Duodenal mucosa (tissue), 2 donors: ENCODE results near the gene NBPF11.
"Not testable (repeated sequence)": the region's sequence is repeated elsewhere in the genome, so short reads cannot be mapped to it uniquely, and the experiment has no call there.

ENCODE experiments used
- H3K27ac ChIP-seq: one replicate; pipeline ENCODE4 v1.7.0; 2013; ENCODE audit warnings: low read depth, low read length
- H3K27me3 ChIP-seq, 2 donors: one replicate each; pipeline ENCODE4 v1.7.0; 2013; ENCODE audit warnings: low read length in 2 of 2, control low read depth in 1 of 2; ENCODE audit not compliant: insufficient read depth in 2 of 2, control insufficient read depth in 1 of 2
- H3K36me3 ChIP-seq, 2 donors: one replicate each; pipeline ENCODE4 v1.7.0; 2013; ENCODE audit warnings: low read length in 2 of 2, control low read depth in 1 of 2; ENCODE audit not compliant: insufficient read depth in 2 of 2, control insufficient read depth in 1 of 2
- H3K4me1 ChIP-seq, 2 donors: one replicate each; pipeline ENCODE4 v1.7.0; 2013; ENCODE audit warnings: low read length in 2 of 2, control low read depth in 1 of 2; ENCODE audit not compliant: insufficient read depth in 2 of 2, control insufficient read depth in 1 of 2
- H3K4me3 ChIP-seq, 2 donors: one replicate each; pipeline ENCODE4 v1.7.0; 2013; ENCODE audit warnings: low read length in 2 of 2, low read depth in 1 of 2
- H3K9ac ChIP-seq, 2 donors: one replicate each; pipeline ENCODE4 v1.7.0; 2013; ENCODE audit warnings: low read length in 2 of 2, low read depth in 1 of 2
- H3K9me3 ChIP-seq, 2 donors: one replicate each; pipeline ENCODE4 v1.7.0; 2013; ENCODE audit warnings: low read length in 2 of 2, control low read depth in 1 of 2; ENCODE audit not compliant: control insufficient read depth in 1 of 2

Gene NBPF11

GRCh38 chr1:148150014-148150413 is 2.1 kb downstream of the NBPF11 start:
- not testable (repeated sequence) for H3K27ac ChIP-seq, H3K27me3 ChIP-seq

GRCh38 chr1:148149050-148149815 is 2.8 kb downstream of the NBPF11 start:
- H3K4me3 ChIP-seq, H3K4me1 ChIP-seq, H3K9ac ChIP-seq, H3K36me3 ChIP-seq, H3K9me3 ChIP-seq, H3K27me3 ChIP-seq, H3K27ac ChIP-seq: not testable (repeated sequence)

More at GRCh38 chr1:148150014-148150413, 2.1 kb downstream of the NBPF11 start:
- H3K36me3 ChIP-seq, H3K4me3 ChIP-seq, H3K9me3 ChIP-seq, H3K4me1 ChIP-seq, H3K9ac ChIP-seq: not testable (repeated sequence)

DNA sequence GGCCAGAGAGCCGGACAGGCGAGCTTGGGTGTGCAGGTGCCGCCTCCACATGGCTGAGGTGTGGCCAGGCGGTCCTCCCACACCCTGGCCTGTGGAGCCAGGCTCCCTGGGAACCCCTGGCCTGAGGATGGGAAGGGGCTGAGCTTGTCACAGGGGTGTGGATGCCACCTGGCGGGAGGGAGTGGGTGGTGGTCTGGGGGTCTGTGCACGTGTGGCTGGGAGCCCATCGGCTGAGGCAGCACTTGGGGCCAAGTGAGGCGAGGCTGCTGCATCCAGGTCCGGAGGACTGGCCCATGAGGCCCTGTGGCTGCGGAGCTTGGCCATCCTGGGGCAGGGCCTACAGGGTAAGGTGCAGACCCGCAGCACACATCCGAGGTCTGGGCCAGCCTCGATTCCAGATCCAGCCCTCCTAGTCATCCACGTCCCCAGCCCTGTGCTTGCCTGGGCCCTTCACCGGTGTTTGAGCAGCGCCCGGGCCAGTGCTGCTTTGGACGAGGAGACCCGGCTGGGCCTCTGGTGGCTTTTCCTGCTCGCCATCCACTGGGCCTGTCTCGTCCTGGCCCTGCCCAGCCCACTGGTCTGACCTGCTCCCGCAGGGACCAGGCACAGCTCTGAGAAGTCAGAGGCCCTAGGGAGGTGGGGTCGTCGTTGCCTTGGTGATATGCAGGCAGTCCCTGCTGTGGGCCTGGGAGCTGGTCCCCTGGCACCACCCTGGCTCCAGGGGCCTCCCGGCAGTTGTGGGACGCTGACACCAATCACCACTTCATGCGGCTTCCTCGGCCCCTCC is 4.8 kb downstream of the NBPF11 start:
- H3K27ac ChIP-seq, H3K4me3 ChIP-seq, H3K9me3 ChIP-seq, H3K36me3 ChIP-seq, H3K9ac ChIP-seq, H3K27me3 ChIP-seq, H3K4me1 ChIP-seq: not testable (repeated sequence)

DNA sequence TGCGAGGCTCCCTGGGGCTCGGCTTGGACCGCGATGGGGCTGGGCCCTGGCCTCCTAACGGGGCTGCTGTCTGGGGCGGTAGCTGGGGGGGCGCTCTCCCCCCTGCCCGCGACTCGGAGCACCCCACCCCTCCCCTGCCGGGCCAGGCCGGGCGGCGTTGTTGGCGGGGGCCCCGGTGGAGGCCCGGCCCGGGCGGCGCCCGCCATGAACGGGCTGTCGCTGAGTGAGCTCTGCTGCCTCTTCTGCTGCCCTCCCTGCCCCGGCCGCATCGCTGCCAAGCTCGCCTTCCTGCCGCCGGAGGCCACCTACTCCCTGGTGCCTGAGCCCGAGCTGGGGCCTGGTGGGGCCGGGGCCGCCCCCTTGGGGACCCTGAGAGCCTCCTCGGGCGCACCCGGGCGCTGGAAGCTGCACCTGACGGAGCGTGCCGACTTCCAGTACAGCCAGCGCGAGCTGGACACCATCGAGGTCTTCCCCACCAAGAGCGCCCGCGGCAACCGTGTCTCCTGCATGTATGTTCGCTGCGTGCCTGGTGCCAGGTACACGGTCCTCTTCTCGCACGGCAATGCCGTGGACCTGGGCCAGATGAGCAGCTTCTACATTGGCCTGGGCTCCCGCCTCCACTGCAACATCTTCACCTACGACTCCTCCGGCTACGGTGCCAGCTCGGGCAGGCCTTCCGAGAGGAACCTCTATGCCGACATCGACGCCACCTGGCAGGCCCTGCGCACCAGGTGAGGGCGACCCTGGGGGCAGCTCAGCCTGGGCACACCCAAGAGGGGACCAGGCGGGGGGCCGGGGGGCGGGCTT is 5.7 kb downstream of the NBPF11 start:
- H3K4me3 ChIP-seq, H3K4me1 ChIP-seq, H3K9me3 ChIP-seq, H3K36me3 ChIP-seq, H3K27ac ChIP-seq, H3K27me3 ChIP-seq, H3K9ac ChIP-seq: not testable (repeated sequence)

GRCh38 chr1:148143223-148143622 is 8.9 kb downstream of the NBPF11 start:
- H3K27me3 ChIP-seq, H3K9ac ChIP-seq, H3K4me3 ChIP-seq, H3K9me3 ChIP-seq, H3K27ac ChIP-seq, H3K4me1 ChIP-seq, H3K36me3 ChIP-seq: not testable (repeated sequence)

DNA sequence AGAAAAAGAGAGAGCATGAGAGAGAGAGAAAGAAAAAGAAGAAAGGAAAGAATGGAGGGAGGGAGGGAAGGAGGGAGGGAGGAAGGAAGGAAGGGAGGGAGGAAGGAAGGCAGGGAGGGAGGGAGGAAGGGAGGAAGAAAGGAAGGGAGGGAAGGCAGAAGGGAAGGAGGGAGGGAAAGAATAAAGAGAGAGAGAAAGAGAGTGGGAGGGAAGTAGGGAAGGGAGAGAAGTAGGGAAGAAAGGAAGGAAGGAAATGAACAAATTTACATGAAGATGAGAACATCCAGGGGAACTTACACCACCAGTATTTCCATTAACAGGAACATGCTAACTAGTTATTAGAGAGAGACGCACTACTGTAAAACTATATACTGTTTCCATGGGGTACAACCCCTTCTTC is 10.1 kb downstream of the NBPF11 start:
- H3K4me1 ChIP-seq, H3K36me3 ChIP-seq, H3K27ac ChIP-seq, H3K9ac ChIP-seq, H3K27me3 ChIP-seq, H3K4me3 ChIP-seq, H3K9me3 ChIP-seq: not testable (repeated sequence)

DNA sequence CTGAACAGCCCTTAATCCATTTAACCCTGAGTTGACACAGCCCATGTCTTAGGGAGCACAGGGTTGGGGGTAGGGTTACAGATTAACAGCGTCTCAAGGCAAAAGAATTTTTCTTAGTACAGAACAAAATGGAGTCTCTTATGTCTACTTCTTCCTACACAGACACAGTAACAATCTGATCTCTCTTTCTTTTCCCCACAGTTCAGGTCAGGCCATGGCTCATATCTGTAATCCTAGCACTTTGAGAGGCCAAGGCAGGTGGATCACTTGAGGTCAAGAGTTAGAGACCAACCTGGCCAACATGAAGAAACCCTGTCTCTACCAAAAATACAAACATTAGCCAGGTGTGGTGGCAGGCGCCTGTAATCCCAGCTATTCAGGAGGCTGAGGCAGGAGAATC is 13.5 kb downstream of the NBPF11 start:
- not testable (repeated sequence) for H3K4me1 ChIP-seq, H3K36me3 ChIP-seq, H3K27ac ChIP-seq, H3K4me3 ChIP-seq, H3K9me3 ChIP-seq, H3K9ac ChIP-seq, H3K27me3 ChIP-seq

DNA sequence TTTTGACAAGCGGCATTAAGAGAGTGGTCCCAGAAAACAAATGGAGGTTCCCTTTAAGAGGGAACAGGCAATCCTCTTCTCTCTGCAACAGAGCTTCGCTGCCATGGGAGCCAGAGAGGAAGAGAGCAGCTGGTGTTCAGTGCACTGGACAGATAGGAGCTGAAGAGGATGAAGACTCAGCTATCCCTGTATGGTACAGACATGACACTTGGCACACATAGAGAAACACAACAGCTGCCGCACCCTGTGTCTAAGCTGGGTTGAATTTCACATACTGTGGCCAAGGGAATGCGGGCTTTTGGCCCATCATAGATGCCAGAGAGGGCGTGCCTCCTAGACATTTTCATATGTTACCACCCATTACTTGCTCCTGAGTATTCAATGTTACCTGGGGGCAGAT is 29.7 kb downstream of the NBPF11 start:
- H3K9me3 ChIP-seq, H3K4me3 ChIP-seq, H3K27ac ChIP-seq, H3K4me1 ChIP-seq, H3K27me3 ChIP-seq, H3K9ac ChIP-seq, H3K36me3 ChIP-seq: not testable (repeated sequence)

- not testable (repeated sequence) for H3K27me3 ChIP-seq, H3K27ac ChIP-seq, H3K36me3 ChIP-seq, H3K9ac ChIP-seq, H3K4me3 ChIP-seq, H3K9me3 ChIP-seq, H3K4me1 ChIP-seq
Observed at GRCh38 chr1:148120395-148120794, 31.7 kb downstream of the NBPF11 start.

DNA sequence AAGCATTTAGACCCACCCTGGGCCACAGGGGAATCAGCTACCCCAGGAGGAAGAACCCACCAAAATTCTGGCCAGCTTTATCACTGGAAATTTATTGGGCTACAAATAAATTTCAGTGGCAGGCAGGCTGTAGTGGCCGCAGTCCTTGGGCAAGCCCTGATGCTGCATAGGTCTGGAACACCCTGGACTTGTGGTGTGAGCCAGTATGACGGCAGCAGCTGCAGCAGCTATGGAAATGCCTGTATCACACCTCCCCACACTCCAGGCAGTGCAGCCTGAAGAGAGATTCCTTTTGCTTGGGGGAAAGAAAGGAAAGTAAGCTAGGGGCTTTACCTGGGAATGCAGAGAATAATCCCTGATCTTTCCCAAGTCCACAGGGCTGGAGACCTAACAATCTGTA is 56.3 kb downstream of the NBPF11 start:
- not testable (repeated sequence) for H3K36me3 ChIP-seq, H3K9ac ChIP-seq, H3K27me3 ChIP-seq, H3K4me3 ChIP-seq, H3K9me3 ChIP-seq, H3K4me1 ChIP-seq, H3K27ac ChIP-seq
